HG03571 (cell line): ENCODE data around the gene B4GALT1.
A peak's percentile ranks its signal among the peaks of the same experiment; 100 is the strongest.

ENCODE experiments used
- ATAC-seq: cut with Tn5 transposase; IDR thresholded peaks from one replicate; pipeline ENCODE4 v1.9.1; 2021; ENCODE audit not compliant: unreplicated experiment

Gene B4GALT1

DNA sequence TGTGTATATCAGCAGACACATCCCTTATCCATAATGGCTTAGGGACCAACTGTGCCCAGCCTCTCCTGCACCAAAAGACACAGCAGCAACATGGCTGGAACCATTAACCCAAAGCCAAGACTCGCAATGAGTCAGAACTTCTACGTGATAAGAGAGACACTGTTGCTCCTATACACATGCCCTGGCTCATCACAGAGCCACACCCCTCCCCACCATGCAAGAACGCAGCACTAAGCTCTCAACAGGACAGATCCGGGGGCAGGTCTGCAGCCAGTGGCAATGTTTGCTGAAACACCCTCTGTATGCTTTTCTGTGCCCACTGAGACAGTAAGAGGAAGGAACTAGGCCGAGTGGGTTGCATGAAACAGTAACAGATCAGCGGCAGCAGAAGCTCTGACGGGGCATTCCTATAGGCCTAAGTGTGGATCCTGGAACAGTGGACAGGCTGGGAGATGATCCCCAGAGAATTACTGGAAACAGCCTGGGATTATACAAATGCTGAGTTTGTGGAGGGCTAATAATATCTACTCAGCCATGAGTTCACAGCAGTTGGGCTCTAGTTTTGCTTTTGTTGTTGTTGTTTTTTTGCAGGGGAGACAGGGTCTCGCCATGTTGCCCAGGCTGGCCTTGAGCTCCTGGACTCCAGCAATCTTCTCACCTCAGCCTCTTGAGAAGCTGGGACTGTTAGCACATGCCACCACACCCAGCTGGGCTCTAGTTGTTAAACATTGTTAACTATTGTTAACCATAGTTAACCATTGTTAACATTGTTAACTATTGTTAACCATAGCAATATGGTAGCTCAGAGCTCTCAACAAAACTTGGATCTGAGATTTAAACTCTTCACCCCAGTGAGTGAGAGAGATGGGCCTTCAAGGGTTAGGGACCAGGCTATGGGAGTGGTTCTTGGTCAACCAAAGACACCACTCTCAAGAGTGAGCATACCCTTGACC lies 41.0 kb downstream of the B4GALT1 start:
- ATAC-seq = peak; percentile 37

DNA sequence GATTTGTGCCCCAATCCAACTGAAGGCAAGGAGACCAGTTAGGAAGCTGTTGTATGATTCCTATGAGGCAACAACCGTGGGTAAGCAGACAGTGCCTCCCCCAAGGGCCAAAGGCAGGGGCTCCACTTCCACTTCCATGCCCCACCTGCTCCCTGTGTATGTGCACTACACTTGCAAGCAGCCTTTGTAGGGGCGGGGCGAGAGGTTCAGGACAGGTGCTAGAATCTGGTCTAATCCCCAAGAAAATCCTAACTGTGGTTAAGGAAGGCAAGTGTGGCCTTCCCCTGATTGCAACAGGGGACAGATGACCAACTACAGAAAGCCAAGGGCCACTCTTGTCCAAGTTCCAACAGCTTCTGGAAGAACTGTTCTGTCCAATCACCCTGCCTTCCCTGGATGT lies 41.7 kb downstream of the B4GALT1 start:
- ATAC-seq = no peak

DNA sequence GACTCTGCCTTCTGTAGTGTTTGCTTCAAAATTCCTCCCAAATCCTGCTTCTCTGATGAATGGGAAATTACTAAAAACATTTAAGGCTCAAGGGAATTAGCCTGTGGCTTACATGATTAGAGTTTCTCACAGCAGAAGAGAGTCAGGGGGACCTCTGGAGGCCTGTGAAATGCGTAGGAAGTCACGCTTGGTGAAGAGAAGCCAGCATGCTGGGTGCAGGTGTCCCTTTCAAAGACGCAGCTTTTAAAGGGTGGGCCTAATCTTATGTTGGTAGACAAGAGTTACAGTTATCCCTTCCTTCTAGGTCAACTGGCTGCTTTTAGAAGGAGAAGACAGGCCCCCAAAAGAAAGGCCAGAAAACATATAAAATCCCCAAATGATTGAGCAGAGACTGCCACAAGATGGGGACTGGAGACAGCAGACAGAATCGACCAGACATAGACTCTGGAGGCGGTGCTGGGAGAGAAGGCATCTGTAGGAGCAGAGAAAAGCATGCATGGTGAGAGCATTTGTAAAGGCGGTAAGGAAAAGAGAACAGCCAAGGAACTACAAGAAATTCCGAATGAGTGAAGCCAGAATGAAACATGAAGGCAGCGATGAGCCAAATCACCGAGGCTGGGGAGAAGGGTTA lies 42.3 kb downstream of the B4GALT1 start:
- peak; percentile 45 for ATAC-seq

DNA sequence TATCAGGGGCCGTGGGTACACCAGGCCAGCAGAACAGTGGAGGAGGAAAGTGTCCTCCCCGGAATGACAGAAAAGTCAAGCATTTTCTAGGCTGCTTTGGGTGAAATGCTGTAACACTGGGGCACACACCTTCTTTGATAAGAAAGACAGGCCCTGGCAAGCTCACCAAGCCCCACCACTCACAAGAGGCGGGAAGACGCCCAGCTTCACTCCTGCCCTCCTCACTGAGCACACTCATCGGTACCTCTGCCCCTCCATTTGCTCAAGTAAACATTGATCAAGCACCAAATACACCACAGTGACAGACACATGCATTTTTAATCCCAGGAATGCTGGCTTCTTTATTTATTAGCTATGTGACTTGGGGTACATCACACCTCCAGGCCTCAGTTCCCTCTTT lies 43.1 kb downstream of the B4GALT1 start:
- no peak for ATAC-seq

DNA sequence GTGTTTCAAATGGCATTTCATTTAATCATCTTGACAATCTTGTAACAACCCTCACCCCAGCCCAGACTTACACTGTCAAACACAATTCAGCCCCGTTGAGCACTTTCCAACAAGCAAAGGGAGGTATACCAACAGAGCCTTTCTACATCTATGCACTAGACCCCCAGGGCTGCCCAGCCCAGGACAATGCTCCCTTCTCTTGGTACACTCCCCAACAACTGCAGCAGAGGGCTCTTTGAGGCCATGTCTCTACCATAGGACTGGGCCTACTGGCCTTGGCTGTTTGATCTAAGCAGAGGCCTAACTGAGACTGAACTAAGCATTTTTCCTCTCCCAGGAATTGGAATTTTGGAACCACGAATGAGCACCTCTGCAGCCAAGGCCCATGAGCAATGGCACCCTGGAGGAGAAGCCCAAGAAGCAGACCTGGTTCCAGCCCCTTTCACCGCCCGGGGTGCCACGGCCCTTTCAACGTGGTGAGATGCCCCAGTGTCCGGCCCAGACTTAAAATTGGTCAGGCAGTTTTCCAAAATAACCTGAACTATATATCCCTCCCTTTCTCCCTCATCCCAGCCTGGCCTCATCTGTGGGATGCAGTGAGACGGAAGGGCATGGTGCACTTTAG lies 43.6 kb downstream of the B4GALT1 start:
- ATAC-seq = no peak

DNA sequence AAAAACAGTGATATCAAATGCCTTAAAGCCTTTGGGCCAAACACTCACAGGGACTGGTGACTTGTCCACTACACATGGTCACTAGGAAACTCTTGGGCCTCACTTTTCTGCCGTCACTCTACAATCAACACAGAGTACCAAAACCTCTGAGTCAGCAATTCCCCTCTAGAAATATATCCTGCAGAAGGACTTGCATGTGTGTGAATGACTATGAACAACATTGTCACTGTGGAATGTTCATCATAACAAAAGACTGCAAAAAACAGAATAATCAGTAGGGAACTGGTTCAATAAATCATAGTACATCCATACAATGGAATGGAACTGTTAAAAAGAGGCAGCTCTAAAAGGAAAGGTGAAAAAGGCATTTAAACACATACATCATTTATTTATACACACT lies 46.5 kb downstream of the B4GALT1 start:
- no peak for ATAC-seq

DNA sequence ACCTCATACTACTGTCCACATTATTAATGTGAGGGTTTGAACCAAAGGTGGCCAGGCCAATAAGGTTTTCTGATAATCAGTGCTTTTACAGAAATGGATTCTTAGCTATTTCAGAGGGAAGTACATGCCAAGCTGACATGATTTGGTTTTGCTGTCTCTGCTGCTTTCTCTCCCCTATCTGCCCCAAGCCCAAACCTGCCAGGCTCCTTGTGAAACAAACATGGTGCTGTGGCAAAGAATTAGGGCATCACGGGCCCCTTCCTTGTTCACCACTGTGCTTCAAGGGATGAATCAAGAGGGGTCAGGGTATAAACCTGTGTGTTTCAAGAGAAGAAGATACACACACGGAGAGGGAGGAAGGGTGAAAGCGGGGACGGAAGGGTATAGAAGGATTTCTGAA lies 49.3 kb downstream of the B4GALT1 start:
- ATAC-seq = no peak

DNA sequence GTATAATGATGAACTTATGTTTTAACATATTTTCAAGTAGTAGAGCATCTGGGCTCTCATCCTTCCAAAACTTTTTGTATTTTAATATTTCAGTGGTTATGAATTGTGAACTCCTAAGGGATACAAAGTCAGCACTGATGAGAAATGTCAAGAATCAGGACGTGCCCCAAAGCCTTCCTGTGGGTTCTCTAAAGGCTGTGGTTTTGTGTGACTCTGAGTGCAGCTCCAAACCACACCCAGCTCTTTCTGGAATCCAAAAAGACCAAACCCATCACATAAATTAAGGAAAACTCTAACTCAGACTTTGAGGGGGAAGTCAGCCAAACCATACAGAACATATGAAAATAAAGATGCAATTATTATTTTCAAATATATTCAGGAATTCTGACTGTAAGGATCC lies 49.8 kb downstream of the B4GALT1 start:
- ATAC-seq = no peak

DNA sequence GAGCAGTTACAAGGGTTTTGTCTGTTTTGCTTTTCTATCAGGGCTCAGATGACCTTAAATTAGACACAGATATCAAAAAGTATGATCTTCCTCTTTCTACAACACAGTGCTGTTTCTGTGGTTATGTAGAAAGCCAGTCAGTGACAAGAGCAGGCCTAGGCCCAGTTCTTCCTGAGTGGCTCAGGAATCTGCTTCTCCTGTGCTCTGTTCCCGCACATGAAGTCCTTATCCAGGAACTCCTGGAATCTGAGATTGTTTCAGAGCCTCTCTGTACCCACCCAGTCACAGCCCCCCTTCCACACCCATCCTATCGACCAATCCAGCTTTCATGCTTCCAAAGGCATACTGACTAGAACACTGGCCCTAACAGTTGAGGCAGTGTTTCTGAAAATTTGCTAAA lies 50.3 kb downstream of the B4GALT1 start:
- ATAC-seq = no peak

DNA sequence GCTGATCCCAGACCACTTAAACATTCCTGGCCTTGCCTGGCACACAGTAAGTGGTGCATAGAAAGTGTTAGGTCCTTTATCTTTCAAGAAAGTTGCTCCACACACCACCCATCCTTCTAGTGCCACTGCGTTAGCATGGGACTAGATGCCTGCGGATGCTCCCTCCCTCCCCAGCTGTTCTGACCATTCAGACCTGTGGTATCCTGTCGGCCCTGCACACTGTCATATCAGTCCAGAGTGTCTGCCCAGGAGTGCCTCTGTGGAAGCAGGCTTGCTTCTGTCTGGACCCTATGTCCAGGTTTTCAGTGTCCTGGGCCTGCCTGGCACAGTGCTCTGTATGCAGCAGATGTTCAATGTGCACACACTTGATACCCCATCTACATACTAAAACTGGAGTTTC lies 52.4 kb downstream of the B4GALT1 start:
- ATAC-seq = no peak

DNA sequence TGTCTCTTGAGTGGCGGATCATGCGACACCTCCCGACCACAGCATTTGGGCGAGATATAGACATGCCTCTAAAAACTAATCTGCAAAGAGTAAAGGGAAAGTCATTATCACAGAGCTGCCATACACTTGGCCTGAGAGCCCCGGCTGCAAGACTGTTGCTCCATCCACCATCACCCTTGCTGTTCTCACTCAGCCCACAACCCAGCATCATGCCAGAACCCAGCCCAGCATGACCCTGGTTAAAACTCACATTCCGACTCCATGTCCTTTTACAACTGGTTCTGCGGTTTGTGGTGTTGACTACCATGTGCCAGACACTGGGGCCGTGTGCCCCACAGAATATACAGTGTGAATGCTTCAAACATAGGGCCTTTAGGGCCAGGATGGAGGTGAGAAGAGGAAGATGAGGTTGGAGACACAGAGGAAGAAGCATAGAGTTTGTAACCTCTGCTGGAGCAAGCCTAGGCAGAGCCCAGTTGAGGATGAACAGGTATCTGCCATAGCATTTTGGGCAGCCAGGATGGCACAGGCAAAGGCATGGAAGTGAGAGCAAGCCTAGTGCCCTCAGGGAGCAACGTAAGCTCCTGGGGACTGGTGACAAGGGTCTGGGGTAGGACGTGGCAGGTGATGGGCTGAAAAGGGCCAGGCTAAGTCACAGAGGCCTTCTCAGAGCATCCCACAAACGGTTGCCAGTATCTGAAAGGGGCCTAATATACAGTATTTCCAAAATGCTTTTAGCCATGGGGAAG lies 53.2 kb downstream of the B4GALT1 start:
- no peak for ATAC-seq

DNA sequence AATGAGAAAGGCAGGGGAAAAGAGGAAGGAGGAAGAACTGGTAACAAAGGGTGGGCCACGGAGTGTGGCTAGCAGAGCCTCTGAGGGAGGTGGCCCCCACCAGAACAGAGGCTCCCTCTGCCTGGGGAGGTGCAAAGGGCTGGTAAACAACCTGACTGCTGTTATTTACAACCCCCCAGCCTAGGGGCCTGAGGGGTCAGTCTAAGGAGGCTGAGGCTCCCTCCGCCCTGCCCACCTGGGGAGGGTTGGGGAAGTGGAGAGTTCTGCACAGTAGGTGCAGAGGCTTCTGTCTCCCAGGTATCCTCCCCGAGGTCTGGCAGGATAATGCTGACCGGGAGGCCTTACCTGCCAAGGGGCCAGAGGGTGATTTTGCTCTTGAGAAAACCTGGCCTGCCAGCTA lies 55.0 kb downstream of the B4GALT1 start:
- ATAC-seq = no peak

DNA sequence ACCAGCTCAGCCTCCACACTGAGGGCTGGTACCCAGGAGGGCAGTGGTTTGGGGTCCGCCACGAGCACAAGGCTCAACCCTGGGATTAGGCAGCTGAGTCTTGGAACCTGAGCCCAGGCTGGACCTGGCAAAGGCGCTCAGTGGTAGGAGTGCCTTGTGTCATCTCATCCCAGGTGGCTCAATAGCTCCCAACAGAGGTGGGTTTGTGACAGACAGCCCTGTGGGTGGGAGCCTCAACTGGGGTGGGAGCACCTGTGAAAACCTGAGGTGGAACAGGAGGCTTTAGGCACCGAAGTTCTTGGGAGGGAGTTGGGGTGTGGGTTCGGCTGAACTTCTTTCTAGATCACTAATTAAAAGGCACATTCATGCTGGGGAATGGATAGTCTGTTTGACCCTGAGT lies 55.5 kb downstream of the B4GALT1 start:
- no peak for ATAC-seq

DNA sequence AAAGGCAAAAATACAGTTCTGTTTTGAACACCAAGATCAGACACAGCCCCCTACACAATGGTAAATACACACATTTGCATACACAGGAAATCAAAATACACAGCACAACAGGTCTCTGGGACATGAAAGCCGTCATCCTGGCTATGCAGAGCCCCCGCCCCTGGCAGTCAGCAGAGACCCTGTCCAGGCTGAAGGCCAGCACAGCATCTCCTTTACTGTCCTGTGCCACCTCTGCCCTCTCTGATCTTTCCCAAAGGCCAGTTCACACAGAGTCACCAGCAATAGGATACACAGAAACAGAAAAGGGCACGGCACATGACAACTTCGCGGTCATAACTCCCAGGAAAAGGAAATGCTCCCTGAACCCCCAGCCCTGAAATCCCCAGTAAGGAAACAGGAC lies 56.5 kb downstream of the B4GALT1 start:
- ATAC-seq = no peak

DNA sequence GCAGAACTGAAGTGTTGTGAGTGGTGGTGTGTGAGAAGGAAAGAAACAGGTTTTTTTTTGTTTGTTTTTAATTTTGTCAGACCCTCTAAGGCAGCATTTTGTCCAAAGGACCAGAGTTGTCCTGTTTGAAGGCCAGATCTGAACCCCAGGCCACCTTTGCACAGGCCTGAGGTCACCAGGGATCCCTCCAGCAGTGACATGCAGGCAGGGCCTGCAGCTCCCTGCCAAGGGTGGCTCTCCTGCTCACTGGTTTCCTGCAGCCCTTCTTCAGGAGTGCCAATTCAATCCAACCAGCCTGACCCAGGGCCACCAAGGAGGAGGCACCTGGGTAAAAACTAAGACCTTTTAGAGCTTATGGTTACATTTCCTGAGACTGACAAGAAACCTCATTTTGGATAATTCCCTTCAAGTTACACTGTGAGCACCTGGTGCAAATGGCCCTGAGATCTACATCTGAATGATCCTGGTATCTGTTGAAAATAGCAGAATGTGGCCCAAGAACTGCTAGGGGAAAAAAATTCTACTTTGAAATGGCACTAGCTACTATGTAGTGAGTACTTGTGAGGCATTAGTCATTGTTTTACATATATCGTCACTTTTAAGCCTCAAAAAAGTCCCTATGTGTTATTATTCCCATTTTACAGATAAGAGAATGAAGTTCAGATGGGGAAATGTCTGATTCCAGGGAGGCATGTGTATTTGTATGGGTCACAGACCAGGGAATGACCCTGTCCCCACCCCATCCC lies 57.1 kb downstream of the B4GALT1 start:
- ATAC-seq = no peak

DNA sequence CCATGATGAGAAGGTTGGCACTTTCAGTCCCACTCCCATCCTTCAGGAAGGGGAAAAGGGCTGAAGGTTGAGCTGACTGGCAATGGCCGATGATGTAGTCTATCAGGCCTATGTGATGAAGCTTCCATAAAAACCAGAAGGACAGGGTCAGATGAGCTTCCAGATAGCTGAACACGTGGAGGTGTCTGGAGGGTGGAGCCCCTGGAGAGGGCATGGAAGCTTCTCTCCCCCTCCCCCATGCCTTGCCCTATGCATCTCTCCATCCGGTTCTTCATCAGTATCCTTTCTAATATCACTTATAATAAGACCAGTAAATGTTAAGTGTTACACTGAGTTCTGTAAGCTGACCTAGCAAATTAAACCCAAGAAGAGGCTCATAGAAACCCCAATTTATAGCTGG lies 58.0 kb downstream of the B4GALT1 start:
- no peak for ATAC-seq

DNA sequence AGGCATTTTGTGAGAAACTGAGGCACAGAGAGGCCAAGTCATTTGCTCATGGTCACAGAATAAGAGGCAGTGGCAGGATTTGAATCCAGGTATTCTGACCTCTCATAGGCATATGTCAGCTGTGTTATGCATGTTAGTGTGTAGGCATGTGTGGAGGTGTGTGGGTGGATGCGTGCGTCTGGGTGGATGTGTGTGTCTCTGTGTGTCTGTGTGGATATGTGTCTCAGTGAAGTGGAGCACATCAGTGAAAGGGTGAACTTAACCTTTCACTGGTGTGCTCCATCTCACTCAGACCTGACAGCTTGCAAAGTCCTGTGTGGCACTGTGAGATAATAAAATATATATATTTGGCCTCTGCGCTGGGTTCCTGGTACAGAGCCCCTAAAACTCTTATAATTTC lies 58.7 kb downstream of the B4GALT1 start:
- no peak for ATAC-seq

DNA sequence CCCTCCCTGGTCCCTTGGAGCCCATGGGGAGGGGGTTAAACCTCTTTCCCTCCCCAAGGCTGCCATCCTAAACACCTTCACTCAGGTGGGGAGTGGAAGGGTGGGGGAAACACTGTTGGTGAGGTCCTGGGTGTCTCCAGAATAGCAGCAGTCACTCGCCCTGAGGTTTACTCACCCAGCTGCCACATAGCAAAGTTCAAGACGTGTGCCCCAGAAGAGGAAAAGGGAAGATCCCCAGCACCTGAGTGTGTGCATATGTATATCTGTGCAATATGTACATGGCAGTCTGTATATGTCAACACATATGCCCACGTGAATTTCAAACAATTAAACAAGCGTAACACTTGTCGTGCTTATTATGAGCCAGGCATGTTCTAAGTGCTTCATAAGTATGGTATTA lies 59.4 kb downstream of the B4GALT1 start:
- no peak for ATAC-seq

DNA sequence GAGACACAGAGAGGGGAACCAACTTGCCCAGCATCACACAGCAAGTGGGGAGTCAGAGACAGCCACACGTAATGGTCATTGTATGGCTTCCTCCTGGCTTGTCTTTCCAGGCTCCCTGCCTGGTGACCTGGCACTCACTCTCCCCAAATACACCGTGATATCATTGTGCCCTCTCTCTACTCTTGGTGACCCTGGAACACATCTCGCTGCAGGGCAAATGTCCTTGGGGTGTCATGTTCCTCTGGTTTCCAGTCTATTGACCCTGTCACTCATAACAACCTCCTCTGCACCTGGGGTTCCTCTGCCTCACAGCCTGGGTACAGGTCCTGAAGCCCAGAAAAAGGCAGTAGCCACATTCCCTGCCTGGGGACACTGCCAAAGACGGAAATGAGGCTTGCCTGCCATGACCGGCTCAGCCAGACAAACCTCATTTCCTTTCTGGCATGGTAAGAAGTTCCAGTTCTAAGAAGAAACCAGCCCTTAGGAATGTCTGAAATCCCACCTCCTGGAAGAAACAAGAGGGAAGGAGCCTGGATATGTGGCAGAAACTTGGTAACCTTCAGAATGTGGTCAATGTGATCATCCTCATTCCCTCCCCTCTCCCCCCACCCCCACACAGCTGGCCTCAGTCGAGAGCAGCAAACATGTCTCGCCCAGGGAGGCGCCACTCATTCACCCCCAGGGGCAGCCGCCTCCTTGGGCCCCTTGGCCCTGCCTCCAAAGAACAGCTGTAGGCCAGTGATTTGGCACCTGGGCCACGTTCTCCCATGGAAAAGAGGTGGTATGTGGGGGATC lies 60.1 kb downstream of the B4GALT1 start:
- ATAC-seq = no peak

DNA sequence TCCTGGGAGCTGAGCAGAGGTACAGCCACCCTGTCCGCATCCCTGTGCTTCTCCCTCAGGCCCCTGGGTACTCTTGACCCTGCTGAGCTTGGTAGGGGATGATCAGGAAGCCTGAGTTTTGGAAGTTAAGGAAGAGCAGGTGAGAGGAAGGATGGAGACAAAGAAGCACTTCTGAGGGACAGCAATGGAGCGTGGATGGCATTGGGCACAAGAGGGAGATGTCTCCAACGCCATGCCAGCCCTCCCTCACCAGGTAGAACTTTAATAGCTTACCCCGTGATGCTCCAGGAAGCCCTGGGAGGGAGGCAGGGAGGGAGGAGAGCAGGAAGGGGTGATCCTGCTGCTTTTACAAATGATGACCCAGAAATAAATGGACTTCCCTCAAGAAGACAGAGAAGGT lies 60.8 kb downstream of the B4GALT1 start:
- no peak for ATAC-seq
